Muscle layer of colon (tissue), 2 donors: ENCODE measurements around the gene TBL1X.
"Not testable (repeated sequence)": the region's sequence is repeated elsewhere in the genome, so short reads cannot be mapped to it uniquely, and the experiment has no call there.

ENCODE experiments used
- H3K27ac ChIP-seq: one replicate; pipeline ENCODE4 v1.7.0; 2013; ENCODE audit warnings: low read depth, mild to moderate bottlenecking, low read length, moderate library complexity
- H3K27me3 ChIP-seq, 2 donors: one replicate each; pipeline ENCODE4 v1.7.0; 2013; ENCODE audit warnings: low read length in 2 of 2, mild to moderate bottlenecking in 2 of 2; ENCODE audit not compliant: insufficient read depth in 2 of 2, control insufficient read depth in 1 of 2
- H3K36me3 ChIP-seq: one replicate; pipeline ENCODE4 v1.7.0; 2013; ENCODE audit warnings: mild to moderate bottlenecking, low read length; ENCODE audit not compliant: insufficient read depth
- H3K4me1 ChIP-seq: one replicate; pipeline ENCODE4 v1.7.0; 2013; ENCODE audit warnings: mild to moderate bottlenecking, low read length; ENCODE audit not compliant: insufficient read depth
- H3K4me3 ChIP-seq, 2 donors: one replicate each; pipeline ENCODE4 v1.7.0; 2013; ENCODE audit warnings: low read length in 2 of 2, low read depth in 1 of 2, mild to moderate bottlenecking in 1 of 2, moderate library complexity in 1 of 2
- H3K9ac ChIP-seq: one replicate; pipeline ENCODE4 v1.7.0; 2013; ENCODE audit warnings: low read length
- H3K9me3 ChIP-seq: one replicate; pipeline ENCODE4 v1.7.0; 2013; ENCODE audit warnings: mild to moderate bottlenecking, low read length
- donor health status: abdominal sarcoma.
- donor health status: Adenocarcinoma of cecum.

Gene TBL1X

DNA sequence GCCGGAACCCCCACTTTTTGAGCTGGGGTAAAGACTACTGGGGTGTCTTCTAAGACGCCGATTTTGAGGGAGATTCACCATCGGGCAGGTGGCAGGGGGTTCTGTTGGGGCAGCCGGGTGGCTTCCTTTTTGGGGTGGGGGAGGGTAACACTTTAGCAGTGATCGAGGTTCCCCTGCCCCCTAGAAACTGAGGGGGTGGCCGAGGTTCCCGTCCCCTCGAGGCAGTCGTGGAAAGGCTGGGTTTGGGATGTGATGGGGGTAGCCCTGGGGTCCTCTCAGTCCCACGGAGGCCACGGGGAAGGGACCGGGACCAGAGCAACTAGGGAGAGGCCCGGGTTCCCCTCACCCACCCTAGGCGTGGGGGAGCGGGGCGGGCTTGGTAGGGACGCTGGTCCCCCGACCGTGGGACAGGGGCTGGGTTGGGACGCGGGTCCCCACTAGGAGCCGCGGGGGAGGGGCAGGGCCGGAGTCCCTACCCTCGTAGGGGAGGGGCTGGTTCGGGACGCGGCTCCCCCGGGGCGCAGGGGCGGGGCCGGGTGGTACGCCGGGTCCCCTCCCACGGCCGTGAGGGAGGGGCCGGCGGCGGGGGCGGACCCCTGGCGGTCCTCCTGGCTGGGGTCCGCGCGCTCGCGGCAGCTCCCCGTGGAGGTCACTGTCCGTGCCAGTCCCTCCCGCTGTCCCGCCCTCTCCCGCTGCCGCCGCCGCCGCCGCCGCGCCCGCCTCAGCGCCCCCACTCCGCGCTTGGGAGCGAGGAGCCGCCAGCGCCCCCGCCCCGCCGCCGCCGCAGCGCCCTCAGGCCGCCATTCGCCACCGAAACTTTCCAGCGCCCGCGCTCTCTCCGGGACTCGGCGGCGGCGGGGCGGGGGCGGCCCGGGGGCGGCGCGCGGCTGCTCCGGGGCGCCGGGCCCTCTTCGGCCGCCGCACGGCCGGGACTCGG lies at the start of gene TBL1X:
TSS of gene TBL1X (plus strand) at position 624 of the 937 bp plus-strand sequence. CDS start 188,529 bp downstream, outside the sequence.
- H3K9ac ChIP-seq, result no peak within 1 kb of the TSS
- peaks cover 16% of the 10 kb centered on the region for H3K4me1 ChIP-seq
- H3K27me3 ChIP-seq, result peaks cover 0 to 13% of the 10 kb centered on the region in 2 donors
- no peaks in the 10 kb centered on the region for H3K9me3 ChIP-seq
- no peaks in the 10 kb centered on the region for H3K36me3 ChIP-seq
- peak within 1 kb of the TSS; percentile 44 for H3K27ac ChIP-seq
- peak within 1 kb of the TSS; percentile 41 to 57 for H3K4me3 ChIP-seq

DNA sequence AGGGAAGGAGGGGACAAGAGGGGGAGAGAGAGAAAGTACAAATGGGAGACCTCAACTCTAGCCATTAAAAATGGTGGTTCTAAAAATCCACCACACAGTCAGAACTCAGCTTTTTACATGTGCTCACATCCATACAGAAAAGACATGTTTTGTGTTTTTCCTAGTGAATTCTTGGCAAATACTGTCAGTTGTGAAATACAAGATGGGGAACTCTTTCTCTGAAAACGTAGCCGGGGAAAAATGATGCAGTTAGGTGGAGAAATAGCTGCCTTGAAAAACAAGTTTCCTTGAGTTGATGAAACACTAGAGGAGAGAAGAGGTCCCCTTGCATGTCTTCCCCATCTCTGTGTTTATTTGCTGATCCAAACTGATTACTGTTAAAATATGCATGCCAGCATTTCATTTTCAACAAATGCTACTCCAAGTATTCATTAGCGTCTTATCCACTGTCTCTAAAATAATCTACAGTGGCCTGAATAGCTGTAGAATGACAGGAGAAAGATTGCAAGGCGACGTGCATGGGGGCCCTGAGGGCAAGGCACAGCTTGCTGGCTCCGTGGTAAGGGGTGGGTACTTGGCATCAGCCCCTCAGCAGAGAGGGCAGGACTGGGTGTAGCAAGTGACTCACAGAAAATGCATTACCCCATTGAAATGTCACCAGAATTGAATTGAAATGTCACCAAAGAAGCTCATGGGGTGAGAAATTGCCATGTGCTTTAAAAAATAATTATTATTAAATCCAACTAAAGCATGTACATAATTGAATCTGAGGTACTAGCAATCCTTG lies 48.1 kb upstream of the TBL1X start:
- Histone ChIP-seq H3K4me3 (no peak overlapping the region), H3K9ac (no peak overlapping the region), H3K27me3 (no peaks in the 10 kb centered on the region), H3K36me3 (no peaks in the 10 kb centered on the region), H3K4me1 (no peaks in the 10 kb centered on the region), H3K9me3 (no peaks in the 10 kb centered on the region), H3K27ac (no peak overlapping the region)

DNA sequence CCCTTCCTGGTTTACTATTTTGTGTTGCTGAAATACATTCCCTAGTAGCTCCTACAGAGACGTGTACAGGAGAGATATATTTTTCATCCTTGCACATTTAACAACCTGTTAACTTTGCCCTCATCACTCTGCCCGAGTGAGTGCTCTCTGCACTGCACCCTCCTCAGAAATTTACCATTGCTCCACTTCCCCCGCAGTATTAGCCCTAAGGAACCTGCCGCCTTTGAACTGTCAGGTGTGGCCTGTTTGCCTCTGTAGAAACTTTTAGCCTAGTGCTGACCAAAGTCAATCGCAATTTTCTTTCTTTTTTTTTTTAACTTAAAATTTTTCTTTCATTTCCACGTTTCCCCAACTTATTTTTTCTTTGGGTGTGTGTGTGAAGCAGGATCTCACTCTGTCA lies 46.6 kb upstream of the TBL1X start:
- Histone ChIP-seq H3K9me3 (no peaks in the 10 kb centered on the region), H3K4me1 (no peaks in the 10 kb centered on the region), H3K27ac (no peak overlapping the region), H3K4me3 (no peak overlapping the region), H3K27me3 (no peaks in the 10 kb centered on the region), H3K36me3 (no peaks in the 10 kb centered on the region), H3K9ac (no peak overlapping the region)

DNA sequence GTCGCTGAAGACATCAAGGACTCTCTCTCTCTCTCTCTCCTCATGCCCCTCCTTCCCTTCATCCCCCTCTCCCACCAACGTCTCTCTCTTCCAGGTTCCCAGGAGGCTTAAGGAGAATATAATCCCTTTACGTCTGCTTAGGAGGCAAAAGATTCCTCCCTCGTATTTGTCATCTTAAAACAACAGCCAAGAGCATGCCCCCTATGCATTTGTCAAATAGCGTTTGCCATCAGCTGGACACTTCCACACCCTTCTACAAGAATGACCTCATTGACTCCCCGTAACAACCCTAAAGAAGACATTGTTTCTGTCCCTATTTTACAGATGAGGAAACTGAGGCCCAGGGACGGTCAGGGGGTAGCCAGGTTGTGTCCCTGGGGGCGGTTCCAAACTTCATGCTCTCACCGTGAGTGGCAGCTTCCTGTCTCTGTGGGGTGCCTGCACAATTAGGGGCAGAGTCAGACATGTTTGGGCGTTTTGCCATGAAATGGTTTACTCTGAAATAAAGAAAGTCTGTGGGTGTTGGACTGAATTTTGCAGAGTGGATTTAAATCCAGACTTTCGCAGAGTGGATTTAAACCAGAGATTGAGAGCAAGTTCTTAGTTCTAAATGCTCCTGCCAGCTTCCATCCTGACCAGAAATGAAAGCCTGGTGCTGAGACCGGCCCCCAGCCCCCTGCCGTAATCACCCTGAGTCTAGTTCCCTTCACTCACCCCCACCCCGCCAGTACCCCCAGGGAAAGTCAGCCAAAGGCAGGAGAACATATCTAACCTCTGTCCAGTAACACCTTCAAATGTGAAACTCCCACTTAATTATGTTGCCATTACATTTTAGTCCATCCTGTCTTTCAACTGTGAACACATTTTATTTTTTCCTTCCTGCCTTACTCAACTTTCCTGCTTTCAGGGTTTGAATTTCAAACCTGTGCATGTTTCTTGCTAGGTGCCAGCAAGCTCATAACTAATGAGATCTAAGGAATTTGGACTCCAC lies 44.3 kb upstream of the TBL1X start:
- Histone ChIP-seq H3K9me3 (no peaks in the 10 kb centered on the region), H3K9ac (no peak overlapping the region), H3K27me3 (no peaks in the 10 kb centered on the region), H3K36me3 (no peaks in the 10 kb centered on the region), H3K4me3 (no peak overlapping the region), H3K27ac (no peak overlapping the region), H3K4me1 (no peaks in the 10 kb centered on the region)

DNA sequence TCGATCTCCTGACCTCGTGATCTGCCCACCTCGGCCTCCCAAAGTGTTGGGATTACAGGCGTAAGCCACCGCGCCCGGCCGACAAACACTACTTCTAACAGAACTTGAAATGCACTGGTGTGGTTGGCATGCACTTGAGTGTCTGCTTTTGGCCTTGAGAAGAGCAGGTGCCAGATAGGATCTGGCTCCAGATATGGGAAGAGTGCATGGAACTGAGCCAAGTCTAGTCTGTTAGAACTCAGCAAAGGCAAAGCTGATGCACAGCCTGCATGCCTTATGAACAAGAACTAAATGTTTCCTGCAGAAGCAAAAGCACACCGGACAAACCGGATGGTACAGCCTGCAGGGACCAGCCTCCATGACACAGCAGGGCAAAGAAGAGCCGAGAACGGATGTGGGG lies 35.1 kb upstream of the TBL1X start:
- no peaks in the 10 kb centered on the region for H3K9me3 ChIP-seq
- H3K9ac ChIP-seq, result no peak overlapping the region
- H3K27ac ChIP-seq, result no peak overlapping the region
- no peaks in the 10 kb centered on the region for H3K27me3 ChIP-seq
- no peaks in the 10 kb centered on the region for H3K4me1 ChIP-seq
- no peak overlapping the region for H3K4me3 ChIP-seq
- H3K36me3 ChIP-seq, result no peaks in the 10 kb centered on the region

DNA sequence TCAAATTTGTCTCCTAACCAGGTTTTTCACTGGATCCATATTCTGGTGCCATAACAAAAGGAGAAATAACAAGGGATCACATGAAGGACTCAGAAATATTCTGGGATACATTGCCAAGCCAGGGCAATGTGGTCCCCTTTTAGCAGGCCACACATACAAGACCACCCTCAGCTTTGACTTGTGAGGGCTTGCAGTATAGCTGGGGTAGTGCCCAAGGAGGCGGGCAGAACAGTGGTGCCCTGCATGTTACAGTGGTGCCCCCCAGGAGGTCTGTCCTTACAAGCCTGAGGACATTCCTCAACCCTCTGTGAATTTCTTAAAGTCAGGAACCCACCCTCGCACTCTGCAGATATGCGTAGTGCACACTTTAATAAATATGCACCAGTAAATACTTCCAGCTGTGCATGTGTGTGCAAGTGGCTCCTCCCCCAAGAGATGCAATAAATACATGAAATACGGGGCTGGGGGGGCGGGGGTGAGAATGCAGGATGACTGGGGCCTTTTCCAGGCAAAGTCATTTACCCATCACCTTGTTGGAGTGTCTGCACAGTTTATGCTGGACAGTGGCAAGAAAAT lies 34.4 kb upstream of the TBL1X start:
- no peak overlapping the region for H3K9ac ChIP-seq
- no peaks in the 10 kb centered on the region for H3K36me3 ChIP-seq
- no peaks in the 10 kb centered on the region for H3K4me1 ChIP-seq
- no peak overlapping the region for H3K4me3 ChIP-seq
- no peak overlapping the region for H3K27ac ChIP-seq
- no peaks in the 10 kb centered on the region for H3K9me3 ChIP-seq
- no peaks in the 10 kb centered on the region for H3K27me3 ChIP-seq

DNA sequence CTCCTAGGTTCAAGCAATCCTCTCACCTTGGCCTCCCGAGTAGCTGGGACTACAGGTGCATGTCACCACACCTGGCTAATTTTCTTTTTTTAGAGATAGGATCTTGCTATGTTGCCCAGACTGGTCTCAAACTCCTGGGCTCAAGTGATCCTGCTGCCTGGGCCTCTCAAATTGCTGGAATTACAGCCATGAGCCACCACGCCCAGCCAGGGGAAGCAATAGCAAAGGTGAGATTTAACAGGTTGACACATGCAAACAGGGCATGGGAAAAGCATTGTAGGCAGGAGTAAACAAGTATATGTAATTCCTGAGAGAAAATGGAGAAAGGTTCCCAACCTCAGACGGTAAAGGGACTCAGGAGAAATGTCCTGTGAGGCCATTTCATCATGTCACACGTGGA lies 33.6 kb upstream of the TBL1X start:
- H3K36me3 ChIP-seq, result no peaks in the 10 kb centered on the region
- no peaks in the 10 kb centered on the region for H3K27me3 ChIP-seq
- H3K4me1 ChIP-seq, result no peaks in the 10 kb centered on the region
- no peak overlapping the region for H3K4me3 ChIP-seq
- H3K9me3 ChIP-seq, result no peaks in the 10 kb centered on the region
- H3K9ac ChIP-seq, result no peak overlapping the region
- no peak overlapping the region for H3K27ac ChIP-seq

DNA sequence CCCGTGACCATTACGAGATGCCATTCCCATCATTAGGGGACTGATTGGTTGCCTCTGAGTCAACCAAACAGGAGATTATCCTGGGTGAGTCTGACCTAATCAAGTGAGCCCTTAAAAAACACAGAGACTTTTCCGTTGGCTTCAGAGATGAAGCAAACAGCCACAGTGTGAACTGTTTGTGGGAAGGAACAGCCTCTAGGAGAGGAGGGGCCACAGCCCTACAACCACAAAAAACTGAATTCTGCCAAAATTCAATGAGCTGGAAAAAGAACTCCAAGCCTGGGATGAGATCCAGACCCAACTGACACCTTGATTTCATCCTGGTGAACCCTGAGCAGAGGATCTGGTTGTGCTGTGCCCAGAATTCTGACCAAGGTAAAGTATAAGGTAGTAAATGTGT lies 31.3 kb upstream of the TBL1X start:
- no peak overlapping the region for H3K4me3 ChIP-seq
- no peaks in the 10 kb centered on the region for H3K9me3 ChIP-seq
- H3K36me3 ChIP-seq, result no peaks in the 10 kb centered on the region
- H3K9ac ChIP-seq, result no peak overlapping the region
- no peaks in the 10 kb centered on the region for H3K27me3 ChIP-seq
- H3K4me1 ChIP-seq, result no peaks in the 10 kb centered on the region
- no peak overlapping the region for H3K27ac ChIP-seq

DNA sequence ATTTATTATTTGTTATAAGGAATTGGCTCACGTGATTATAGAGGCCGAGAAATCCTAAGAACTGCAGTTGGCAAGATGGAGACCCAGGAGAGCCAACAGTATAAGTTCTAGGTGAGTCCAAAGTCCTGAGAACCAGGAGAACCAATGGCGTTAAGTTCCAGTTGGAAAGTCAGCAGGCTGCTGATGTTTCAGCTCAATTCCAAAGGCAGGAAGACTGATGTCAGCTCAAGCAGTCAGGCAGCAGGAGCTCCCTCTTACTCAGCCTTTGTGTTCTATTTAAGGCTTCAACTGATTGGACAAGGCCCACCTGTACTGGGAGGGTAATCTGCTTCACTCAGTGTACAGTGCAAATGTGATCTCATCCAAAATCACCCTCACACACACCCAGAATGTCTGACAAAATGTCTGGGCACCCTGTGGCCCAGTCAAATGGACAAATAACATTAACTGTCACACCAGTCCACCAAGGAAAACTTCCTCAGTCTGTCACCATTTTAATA lies 30.8 kb upstream of the TBL1X start:
- Histone ChIP-seq H3K36me3 (no peaks in the 10 kb centered on the region), H3K4me3 (no peak overlapping the region), H3K27ac (no peak overlapping the region), H3K9ac (no peak overlapping the region), H3K4me1 (no peaks in the 10 kb centered on the region), H3K9me3 (no peaks in the 10 kb centered on the region), H3K27me3 (no peaks in the 10 kb centered on the region)

DNA sequence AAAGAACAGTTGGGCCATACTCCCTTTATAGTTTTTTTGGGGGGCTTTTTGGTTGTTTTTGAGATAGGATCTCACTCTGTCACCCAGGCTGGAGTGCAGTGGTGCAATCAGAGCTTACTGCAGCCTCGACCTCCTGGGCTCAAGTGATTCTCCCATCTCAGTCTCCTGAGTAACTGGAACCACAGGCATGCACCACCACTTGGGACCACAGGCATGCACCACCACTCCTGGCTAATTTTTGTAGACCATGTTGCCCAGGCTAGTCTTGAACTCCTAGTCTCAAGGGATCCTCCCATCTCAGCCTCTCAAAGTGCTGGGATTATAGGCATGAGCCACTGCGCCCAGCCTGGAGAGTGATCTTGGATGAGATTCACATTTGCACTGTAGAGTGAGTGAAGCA lies 29.8 kb upstream of the TBL1X start:
- not testable (repeated sequence) for H3K36me3 ChIP-seq, H3K9ac ChIP-seq, H3K27me3 ChIP-seq, H3K9me3 ChIP-seq, H3K4me3 ChIP-seq, H3K4me1 ChIP-seq, H3K27ac ChIP-seq
